T1000 (cell line): Measurements from ENCODE around the gene CDK17.
"Not testable (repeated sequence)": the region's sequence is repeated elsewhere in the genome, so short reads cannot be mapped to it uniquely, and the experiment has no call there.

Experiments used
- DNase-seq: peaks from one replicate; lab custom pipeline; 2025; ENCODE audit warnings: mixed read lengths; lab: John Stamatoyannopoulos, UW

CDK17 gene

GRCh38 chr12:96417688-96418087 lies 17.4 kb upstream of the CDK17 start:
- DNase-seq, result not testable (repeated sequence)

- DNase-seq, result no peak
Observed at GRCh38 chr12:96416033-96416799, 16.0 kb upstream of the CDK17 start.

- DNase-seq, result no peak
Observed at GRCh38 chr12:96414637-96415036, 14.4 kb upstream of the CDK17 start.

GRCh38 chr12:96412431-96412830 lies 12.2 kb upstream of the CDK17 start:
- DNase-seq, result no peak

- no peak for DNase-seq
Observed at GRCh38 chr12:96409731-96410130, 9.5 kb upstream of the CDK17 start.

- no peak for DNase-seq
Observed at GRCh38 chr12:96408993-96409392, 8.8 kb upstream of the CDK17 start.

- DNase-seq, result not testable (repeated sequence)
Observed at GRCh38 chr12:96407429-96408097, 7.3 kb upstream of the CDK17 start.

- no peak for DNase-seq
Observed at GRCh38 chr12:96404696-96405095, 4.5 kb upstream of the CDK17 start.

- DNase-seq, result no peak
Observed at GRCh38 chr12:96403870-96404269, 3.6 kb upstream of the CDK17 start.

GRCh38 chr12:96402522-96402921 lies 2.3 kb upstream of the CDK17 start:
- not testable (repeated sequence) for DNase-seq

- DNase-seq, result no peak
Observed at GRCh38 chr12:96402061-96402460, 1.8 kb upstream of the CDK17 start.

- peak; percentile 46 for DNase-seq
Observed at GRCh38 chr12:96401076-96401871, 1.0 kb upstream of the CDK17 start.

GRCh38 chr12:96400631-96401075 lies 414 bp upstream of the CDK17 start:
- no peak for DNase-seq

- DNase-seq, result no peak
Observed at GRCh38 chr12:96399120-96399918, 920 bp downstream of the CDK17 start.

- no peak for DNase-seq
Observed at GRCh38 chr12:96398424-96399119, 1.7 kb downstream of the CDK17 start.

- no peak for DNase-seq
Observed at GRCh38 chr12:96397756-96398423, 2.3 kb downstream of the CDK17 start.

GRCh38 chr12:96396914-96397313 lies 3.3 kb downstream of the CDK17 start:
- no peak for DNase-seq

- no peak for DNase-seq
Observed at GRCh38 chr12:96396209-96396608, 4.0 kb downstream of the CDK17 start.

- no peak for DNase-seq
Observed at GRCh38 chr12:96395236-96395635, 5.0 kb downstream of the CDK17 start.

GRCh38 chr12:96393229-96393628 lies 7.0 kb downstream of the CDK17 start:
- not testable (repeated sequence) for DNase-seq

GRCh38 chr12:96392397-96392796 lies 7.8 kb downstream of the CDK17 start:
- DNase-seq, result no peak
